Inflammatory macrophage treated with lipopolysaccharide for 1 hour (primary cell): ENCODE measurements around the gene C8G.

Source experiments
- DNase-seq, 2 donors: peaks; one replicate each; pipeline ENCODE4 v3.0.0-alpha.2; 2020 to 2022

The C8G gene

DNA sequence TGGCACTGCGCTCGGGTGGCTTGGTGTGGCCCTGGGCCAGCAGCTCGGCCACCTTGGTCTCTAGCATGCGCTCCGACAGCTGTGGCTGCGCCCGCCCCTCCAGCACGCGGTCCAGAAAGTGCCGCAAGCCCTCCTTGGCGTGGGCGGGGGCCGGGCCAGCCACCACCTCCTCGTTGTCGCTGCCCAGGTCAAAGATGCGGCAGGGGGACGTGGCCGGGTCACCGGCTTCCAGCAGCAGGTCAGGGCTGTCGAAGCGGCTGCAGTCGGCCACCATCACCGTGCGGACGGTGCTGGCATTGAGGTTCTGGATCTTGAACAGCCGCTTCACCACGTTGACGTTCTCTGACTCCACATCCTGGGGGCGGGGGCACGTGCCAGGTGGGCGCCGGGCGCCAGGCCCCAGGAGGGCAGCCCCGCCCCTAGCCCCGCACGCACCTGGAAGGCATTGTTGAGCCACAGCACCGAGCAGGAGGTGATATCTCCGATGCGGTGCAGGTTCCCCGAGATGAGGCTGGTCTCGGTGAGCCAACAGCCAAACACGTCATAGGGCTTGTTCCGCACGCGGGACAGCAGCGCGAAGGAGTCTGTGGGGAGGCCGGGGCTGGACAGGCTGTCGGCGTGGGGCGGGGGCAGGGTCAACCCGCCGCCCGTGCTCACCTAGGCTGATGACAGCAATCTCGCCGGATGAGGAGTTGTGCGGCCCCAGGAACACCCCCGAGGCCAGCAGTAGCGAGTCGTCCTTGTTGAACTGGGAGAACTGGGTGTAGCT lies 2.7 kb upstream of the C8G start:
- DNase-seq, result no peak

DNA sequence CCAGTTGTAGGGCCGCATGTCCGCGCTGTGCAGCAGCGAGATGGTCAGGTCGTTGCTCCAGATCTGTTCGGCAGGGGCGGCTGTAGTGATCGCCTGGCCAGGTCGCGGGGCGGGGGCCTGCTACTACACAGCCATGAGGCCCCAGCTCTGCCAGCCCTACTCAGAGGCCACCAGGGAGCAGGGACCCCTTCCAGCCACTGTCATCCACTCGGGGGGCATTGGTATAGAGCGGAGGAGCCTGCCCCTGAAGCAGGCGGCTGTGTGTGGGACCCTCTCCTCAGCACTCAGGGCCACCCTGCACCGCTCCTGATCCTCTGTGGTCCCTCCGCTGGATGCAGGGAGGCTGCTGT lies 2.2 kb upstream of the C8G start:
- no peak for DNase-seq

DNA sequence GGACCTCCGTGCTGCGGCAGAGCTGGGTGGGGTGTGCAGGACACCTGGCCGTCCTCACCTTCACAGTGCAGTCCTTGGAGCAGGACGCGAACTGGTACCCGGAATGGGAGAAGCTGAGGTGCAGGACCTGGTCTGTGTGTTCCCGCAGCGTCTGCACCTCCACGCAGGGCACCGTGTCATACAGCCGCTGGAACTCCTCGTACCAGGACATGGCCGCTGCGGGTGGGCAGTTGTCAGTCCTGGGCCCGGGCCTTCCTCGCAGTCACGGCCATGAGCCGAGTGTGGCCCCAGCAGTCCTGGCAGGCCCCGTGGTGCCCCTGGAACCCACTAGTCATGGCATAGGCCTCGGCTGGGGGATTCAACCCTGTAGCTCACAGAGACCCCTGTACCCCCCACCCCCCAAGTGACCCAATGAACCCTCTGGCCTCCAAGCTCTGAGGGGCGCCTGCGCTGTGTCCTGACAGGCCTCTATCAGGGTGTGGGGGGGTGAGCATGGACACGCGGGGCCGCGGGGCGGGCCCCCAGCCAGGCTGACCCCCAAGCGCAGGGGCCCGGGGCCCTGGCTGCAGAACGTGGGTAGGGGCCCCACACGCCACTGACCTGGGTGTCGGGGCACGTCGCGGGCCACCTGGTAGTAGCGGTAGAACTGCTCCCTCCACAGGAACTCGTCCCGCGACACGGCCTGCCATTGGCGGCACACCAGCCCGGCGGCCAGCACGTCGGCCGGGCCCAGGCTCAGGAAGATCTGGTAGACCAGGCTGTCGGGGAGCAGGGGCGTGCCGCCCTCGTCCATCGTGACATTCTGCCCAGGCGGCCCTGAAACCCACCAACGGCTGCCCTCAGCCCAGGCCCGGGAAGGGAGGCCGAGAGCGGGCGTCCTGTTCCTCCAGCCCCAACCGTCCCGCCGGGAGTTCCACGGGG lies 1.5 kb upstream of the C8G start:
- DNase-seq, result peak in 1 of 2 donors; percentile 17

DNA sequence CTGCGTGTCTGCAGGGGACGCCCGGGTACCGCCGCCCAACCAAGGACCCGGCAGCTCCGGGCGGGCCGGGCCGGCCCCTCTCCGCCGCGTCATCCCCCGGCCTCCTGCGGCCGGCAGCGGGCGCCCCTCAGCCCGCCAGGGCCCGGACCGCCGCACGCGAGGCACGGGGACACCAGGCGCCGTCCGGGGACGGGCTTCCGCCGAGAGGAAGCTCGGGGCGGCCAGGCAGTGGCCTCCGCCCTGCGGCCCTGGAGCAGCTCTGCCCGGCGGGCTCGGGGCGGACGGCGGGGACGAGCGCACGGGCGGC lies 878 bp upstream of the C8G start:
- DNase-seq, result peak in 1 of 2 donors; percentile 47

DNA sequence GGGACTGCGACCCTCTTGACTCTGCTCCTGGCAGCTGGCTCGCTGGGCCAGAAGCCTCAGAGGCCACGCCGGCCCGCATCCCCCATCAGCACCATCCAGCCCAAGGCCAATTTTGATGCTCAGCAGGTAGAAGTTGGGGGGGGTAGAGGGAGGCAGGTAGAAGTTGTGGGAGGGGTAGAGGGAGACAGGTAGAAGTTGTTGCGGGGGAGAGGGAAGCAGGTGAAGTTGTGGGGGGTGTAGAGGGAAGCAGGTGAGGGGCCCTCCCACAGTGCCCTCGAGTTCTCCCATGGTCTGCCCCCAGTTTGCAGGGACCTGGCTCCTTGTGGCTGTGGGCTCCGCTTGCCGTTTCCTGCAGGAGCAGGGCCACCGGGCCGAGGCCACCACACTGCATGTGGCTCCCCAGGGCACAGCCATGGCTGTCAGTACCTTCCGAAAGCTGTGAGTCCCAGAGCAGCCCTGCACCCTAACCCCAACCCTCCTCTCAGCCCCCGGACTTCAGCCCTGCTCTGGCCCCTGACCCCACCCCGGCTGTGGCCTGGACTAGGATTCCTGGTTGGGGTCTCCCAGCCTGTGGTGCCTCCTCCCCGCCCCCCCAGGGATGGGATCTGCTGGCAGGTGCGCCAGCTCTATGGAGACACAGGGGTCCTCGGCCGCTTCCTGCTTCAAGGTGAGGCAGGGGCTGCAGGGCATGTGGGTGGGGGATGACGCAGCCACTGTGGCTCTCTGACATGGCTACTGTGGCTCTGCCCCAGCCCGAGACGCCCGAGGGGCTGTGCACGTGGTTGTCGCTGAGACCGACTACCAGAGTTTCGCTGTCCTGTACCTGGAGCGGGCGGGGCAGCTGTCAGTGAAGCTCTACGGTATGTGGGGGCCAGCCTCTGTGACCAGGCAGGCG lies 537 bp downstream of the C8G start:
- DNase-seq, result no peak

DNA sequence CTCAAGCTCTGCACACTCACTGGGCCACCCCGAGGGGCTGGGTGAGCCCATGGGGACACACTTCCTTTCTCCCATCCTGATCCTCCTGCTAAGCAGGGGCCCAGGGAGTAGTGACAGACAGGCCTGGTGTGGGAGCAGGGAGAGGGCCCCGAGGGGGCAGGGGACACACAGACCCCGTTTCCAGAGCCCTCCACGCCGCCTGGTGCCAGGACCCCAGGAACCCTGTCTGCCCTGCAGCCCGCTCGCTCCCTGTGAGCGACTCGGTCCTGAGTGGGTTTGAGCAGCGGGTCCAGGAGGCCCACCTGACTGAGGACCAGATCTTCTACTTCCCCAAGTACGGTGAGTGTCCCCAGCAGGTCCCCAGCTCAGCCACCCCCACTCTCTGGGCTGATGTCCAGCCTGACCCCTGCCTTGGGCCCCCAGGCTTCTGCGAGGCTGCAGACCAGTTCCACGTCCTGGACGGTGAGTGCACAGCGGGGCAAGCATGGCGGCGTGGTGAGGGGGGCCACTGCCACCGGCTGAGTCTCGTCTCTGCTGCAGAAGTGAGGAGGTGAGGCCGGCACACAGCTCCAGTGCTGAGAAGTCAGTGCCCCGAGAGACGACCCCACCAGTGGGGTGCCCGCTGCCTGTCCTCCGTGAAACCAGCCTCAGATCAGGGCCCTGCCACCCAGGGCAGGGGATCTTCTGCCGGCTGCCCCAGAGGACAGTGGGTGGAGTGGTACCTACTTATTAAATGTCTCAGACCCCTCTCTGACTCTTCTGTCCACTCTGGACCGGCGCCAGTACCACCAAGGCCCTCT lies 1.4 kb downstream of the C8G start:
- DNase-seq, result no peak

DNA sequence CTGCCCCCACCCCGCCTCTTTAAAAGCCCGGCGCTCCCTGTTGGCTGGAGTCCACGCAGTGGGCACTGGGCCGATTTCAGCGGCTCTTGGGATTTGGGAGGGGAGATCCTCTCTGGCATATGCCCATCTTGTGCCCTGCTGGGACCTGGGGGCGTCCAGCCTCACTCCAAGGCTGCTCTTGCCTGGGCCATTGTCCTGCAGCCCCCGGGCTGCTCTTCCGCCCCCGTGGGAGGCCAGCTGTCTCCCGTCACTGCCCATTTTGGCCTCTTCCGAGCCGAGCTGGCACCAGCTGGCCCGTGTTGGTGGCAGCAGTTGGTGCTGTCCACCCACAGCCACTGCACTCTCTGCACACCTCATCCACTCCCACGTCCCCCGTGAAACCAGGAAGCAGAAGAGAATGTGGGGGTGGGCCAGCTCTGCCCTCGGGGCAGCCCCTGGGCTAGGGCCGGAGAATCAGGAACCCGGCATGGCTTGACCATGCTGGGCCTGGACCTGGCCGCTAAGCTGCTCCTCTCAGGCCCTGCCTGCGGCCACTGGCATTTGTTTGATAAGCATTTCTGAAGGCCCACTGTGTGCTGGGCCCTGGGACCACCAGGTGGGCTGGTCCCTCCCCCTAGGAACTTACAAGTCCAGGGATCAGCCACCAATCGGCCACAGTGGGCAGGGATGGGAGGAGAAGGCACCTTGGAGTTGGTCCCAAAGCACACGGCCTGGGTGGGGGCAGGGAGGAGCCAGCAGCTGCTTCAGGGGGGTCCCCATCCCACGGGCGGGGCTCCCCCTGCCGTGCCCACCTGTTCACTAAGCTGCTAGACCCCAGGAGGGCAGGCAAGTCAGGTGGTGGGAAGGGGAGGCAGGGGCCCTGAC lies 2.2 kb downstream of the C8G start:
- DNase-seq, result peak in 1 of 2 donors; percentile 62

DNA sequence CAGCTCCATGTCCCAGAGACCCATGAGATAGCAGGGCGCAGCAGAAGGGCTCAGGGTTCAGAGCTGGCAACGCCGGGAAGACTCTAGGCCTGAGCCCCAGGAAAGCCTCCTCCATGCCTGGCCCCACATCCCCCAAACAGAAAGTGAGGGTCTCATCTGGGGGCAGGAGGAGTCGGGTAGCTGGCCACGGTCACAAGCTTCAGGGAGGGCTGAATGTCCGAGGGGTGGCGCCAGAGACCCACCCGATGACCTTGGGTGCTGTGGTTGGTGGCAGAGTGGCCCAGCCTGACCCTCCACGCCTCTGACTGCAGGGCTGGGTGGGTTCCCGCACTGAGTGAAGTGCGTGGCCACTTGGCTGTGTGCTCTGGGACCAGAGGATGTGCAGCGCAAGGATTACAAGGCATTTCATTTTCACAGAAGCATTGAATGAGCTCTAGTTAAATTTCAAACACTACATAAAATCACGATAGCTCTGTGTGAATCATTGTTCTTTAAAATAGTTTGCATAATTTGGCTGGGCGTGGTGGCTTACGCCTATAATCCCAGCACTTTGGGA lies 3.0 kb downstream of the C8G start:
- peak in 1 of 2 donors; percentile 56 for DNase-seq

DNA sequence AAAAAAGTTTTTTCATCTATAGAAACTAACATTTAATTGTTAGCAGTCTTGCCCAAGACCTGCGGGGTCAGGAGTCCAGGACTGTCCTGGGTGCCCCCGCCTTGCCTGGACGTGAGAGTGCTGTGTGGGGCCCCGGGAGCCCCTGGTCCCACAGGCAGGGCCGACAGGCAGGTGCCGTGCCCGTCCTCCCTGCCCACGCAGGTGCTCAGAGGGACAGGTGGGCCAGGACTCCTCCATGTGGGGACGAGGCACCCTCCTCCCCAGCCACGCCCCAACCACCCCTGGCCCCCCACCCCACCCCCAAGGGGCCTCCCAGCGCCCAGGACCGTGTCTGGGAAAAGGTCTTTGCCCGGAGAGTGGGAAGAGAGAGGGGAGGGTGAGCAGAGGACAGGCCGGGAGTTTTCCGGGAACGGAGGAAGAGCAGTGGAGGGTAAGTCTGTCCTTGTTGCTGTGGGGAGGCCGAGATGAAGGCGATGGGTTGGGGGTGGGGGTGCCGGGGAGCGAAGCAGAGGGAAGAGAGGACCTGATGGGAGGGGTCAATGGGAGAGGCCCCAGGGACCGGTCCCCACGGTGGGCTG lies 4.3 kb downstream of the C8G start:
- no peak for DNase-seq

DNA sequence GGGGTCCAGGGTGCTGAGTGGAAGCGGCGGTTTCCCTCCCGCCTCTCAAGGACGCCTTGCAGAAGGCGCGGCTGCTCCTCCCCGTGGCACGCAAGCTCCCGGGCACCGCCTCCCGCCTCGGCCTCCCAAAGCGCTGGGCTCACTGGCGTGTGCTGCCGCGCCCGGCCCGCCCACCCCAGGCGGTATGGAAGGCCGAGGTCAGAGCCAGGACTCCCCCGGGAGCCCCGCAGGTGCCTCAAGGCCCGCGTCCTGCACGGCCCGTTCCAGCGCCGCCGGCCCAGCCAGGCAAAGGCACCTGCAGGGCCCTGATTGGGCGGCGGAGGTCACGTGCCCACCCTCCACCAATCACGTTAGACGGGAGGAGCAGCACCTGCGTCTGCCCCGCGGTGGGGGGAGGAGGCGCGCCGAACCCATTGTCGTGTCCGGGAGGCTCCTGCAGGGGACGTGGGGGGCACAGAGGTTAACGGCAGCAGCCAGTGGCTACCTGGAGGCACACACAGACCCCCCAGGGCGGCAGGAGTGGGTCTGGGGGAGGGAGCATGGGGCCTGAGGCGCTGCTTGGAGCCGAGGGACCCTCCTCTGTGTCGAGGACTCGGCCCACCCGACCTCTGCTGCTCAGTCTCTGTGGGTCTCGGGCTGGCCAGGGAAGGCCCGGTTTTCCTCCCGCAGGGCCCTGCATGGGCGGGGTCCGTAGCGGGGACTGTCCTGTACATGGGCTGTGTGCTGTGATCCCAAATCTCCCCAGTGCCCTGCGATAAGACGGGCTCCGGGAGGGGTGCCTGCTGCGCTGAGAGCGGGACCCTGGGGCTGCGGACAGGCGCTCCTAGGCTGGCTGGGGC lies 5.0 kb downstream of the C8G start:
- peak; percentile 71 to 85 for DNase-seq

DNA sequence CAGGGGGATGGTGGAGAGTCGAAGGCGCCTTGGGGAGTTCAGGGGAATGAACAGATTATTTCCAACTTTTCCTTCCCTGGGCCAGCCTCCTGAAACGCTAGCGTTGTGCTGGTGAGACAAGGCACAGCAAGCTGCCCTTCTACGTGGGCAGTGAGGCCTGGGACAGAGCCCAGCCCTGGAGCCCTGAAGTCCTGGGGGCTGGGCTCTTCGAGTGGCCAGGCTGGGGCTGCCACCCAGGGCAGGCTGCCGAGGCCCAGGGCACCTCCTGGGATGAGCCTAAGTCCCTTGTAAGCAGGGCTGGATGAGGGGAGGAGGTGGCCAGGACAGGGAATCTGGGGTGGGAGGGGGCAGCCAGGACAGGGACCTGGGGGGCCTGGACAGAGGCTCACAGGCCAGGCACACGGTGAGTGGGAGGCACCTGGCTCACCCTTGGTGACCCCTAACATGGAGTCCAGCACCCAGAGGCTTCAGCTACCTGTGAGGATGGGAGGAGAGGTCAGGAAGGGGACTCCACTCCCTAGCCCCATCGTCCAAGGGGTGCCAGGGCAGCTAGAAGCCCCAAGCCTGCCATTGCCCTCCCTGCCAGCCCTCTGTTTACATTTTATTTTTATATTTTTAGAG lies 5.7 kb downstream of the C8G start:
- DNase-seq, result no peak

DNA sequence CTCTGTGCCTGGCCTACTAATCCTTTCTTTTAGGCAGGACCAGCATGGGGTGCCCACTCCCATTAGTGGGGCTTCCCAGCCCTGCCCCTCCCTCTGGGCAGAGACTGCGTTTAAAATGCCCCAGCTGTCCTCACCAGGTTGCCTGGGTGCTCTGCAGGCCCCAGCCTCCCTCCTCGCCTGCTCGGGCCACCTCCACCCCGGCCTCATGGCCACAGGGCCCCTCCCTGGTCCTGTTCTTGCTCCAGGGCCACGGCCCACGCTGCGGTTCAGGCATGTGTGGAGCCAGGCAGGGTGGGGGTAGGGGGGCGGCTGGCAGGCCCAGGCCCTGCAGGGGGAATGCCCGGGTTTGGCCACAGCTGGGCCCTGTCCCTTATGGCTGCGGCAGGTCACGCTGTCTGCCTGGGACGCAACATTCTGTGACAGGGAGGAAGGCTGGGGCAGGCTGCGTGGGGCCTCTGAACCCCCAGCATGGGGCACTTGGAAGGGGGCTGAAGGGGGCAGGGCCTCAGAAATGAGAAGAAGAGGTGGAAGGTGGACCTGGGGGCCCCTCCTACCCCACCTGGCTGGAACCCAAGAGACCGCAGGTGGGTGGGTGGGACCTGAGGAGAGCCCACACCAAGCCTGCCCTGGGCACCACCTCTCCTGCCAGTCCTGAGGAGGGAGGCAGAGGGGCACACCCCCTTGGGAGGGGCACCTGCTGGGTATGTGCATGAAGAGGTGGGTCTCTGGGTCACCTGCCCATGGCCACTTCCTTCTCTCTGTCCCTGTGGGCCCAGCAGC lies 6.7 kb downstream of the C8G start, which contains the start of gene LCN12:
LCN12 (plus strand) TSS at position 733 of the 780 bp plus-strand sequence. CDS start 55 bp downstream, outside the sequence.
- no peak for DNase-seq

DNA sequence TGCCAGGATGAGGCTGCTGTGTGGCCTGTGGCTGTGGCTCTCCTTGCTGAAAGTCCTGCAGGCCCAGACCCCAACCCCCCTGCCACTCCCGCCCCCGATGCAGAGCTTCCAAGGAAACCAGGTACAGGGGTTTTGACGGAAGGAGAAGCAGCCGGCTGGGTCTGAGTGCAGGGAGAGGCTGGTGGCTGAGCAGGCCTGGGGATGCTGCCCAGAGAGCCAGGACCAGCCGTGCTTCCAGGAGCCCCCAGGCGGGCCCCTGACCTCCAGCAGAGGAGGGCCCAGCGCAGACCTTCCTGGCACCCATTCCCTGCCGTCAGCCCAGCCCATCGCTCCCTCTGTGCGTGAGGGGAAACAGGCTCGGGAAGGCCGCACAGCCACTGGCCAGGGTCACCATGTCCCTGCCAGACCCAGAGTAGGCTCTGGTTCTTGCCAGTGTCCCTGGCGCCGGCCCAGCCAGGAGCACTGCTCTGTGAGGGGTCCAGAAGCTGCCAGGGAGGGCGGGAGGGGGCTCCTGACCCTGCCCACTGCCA lies 7.3 kb downstream of the C8G start:
- DNase-seq, result no peak

DNA sequence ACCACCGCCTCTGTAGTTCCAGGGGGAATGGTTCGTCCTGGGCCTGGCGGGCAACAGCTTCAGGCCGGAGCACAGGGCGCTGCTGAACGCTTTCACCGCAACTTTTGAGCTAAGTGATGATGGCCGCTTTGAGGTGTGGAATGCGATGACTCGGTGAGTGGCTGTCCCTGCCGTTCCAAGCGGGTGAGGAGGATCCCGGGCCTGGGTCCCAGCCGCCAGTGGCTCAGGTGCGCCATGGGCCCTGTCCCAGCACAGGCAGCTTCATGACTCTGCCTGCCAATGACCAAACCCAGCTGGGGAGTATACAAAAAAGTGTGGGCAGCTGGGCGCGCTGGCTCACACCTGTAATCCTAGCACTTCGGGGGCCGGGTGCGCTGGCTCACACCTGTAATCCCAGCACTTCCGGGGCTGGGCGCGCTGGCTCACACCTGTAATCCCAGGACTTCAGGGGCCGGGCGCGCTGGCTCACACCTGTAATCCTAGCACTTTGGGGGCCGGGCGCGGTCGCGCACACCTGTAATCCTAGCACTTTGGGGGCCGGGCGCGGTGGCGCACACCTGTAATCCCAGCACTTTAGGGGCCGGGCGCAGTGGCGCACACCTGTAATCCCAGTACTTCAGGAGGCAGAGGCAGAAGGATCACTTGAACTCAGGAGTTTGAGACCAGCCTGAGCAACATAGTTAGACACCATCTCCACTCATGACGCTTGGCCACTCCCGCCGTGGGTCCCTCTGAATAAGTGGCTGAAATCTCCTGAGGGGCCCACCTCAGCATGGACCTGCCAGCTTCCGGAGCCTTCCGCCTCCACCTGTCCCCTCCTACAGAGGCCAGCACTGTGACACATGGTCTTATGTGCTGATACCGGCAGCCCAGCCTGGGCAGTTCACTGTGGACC lies 8.1 kb downstream of the C8G start:
- DNase-seq, result no peak

DNA sequence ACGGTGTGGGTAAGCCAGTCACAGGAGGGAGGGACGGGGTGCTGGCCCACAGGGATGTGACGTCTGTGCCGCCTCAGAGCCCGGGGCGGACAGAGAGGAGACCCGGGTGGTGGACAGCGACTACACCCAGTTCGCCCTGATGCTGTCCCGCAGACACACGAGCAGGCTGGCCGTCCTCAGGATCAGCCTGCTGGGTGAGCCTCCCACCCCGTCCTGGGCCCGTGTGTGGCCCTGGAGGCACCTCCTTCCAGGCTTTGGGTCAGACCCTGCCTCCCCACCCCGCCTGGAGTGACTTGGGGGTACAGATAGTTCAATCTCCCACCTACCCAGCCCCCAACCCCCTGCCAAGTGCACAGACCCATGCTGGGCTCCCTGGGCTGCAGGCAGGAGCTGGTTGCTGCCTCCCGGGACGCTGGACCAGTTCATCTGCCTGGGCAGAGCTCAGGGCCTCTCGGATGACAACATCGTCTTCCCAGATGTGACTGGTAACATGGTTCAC lies 8.8 kb downstream of the C8G start:
- no peak for DNase-seq

DNA sequence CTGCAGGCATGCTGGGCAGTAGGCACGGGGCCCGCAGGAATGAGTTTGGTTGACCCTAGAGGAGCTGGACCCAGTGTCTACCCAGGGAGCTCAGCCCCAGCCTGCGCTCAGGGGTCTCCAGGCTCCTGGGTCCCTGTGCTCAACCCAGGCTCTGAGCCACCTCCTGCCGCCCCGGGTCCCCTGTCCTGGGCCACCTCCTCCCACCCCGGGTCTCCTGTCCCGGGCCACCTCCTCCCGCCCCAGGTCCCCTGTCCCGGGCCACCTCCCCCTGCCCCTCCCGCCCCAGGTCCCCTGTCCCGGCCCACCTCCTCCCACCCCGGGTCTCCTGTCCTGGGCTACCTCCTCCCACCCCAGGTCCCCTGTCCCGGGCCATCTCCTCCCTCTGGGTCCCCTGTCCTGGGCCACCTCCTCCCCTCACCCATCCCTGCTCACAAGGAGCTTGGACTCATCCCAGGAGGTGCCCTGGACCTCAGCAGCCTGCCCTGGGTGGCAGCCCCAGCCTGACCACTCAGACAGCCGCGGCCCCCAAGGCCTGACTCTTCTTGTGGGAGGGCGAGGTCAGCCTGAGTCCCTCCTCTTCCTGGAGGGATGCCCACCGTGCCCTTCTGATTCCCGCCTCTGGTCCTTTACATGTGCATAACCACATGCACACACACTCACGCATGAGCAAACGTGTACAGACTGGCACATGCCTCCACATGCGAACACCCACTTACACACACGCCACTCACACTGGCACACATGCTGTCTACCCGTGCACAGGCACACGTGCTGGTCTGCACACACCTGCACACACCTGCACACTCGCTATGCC lies 9.4 kb downstream of the C8G start:
- no peak for DNase-seq
